Measurements from ENCODE around the gene CCSER1. TPM values are rescaled to one million over a fixed set of nuclear protein-coding genes. Genes with fewer than 3 reads are reported as not detected.

CCSER1 gene
- total and polyA plus RNA-seq, 10 donors: 1.3 to 30.4 (median 20.4) TPM

GRCh38 chr4:90572996-90573395 is 445.8 kb downstream of the CCSER1 start:
- intact Hi-C loops (cut with DNase I; ENCODE audit: low total_unique reads): no loop called here
- Histone ChIP-seq H3K27ac (no peak overlapping the region), H3K36me3 (no peaks in the 10 kb centered on the region), H3K4me1 (no peaks in the 10 kb centered on the region), H3K9me3 (no peaks in the 10 kb centered on the region), H3K27me3 (replicated peaks in 1 of 7) (no peaks in the 10 kb centered on the region), H3K4me3 (no peak overlapping the region)
- TF ChIP-seq POLR2AphosphoS5 (IDR thresholded peaks at IDR 0.05) (no peak), POLR2A (IDR thresholded peaks at IDR 0.05) (no peak), CTCF (IDR thresholded peaks at IDR 0.05 in 8 of 11, conservative IDR thresholded peaks at IDR 0.05 in 3 of 11) (no peak)
- WGBS, 5 donors: 70 to 97% (median 84%) methylated on average over 2 of the region's 2 CpGs
- DNase-seq: no peak

GRCh38 chr4:90575371-90575770 is 448.2 kb downstream of the CCSER1 start:
- Histone ChIP-seq H3K4me3 (no peak overlapping the region), H3K27ac (no peak overlapping the region), H3K4me1 (no peaks in the 10 kb centered on the region), H3K9me3 (no peaks in the 10 kb centered on the region), H3K27me3 (replicated peaks in 1 of 7) (no peaks in the 10 kb centered on the region), H3K36me3 (no peaks in the 10 kb centered on the region)
- WGBS, 5 donors: 84 to 98% (median 94%) methylated on average over 1 of the region's 1 CpG
- intact Hi-C loops (cut with DNase I; ENCODE audit: low total_unique reads): no loop called here
- TF ChIP-seq CTCF (IDR thresholded peaks at IDR 0.05 in 8 of 11, conservative IDR thresholded peaks at IDR 0.05 in 3 of 11) (no peak), POLR2A (IDR thresholded peaks at IDR 0.05) (no peak), POLR2AphosphoS5 (IDR thresholded peaks at IDR 0.05) (no peak)
- no peak for DNase-seq

- Histone ChIP-seq H3K4me1 (no peaks in the 10 kb centered on the region), H3K27ac (no peak overlapping the region), H3K27me3 (replicated peaks in 1 of 7) (no peaks in the 10 kb centered on the region), H3K9me3 (no peaks in the 10 kb centered on the region), H3K36me3 (no peaks in the 10 kb centered on the region), H3K4me3 (no peak overlapping the region)
- DNase-seq: no peak
- no peak for TF ChIP-seq POLR2AphosphoS5 (IDR thresholded peaks at IDR 0.05)
- TF ChIP-seq CTCF (IDR thresholded peaks at IDR 0.05 in 8 of 11, conservative IDR thresholded peaks at IDR 0.05 in 3 of 11): no peak
- no peak for TF ChIP-seq POLR2A (IDR thresholded peaks at IDR 0.05)
- 70 to 95% (median 87%) methylated on average over 1 of the region's 1 CpG for WGBS, 5 donors
- intact Hi-C loops (cut with DNase I; ENCODE audit: low total_unique reads): no loop called here
Measured at GRCh38 chr4:90580326-90580725, 453.1 kb downstream of the CCSER1 start.

- Histone ChIP-seq H3K27me3 (replicated peaks in 1 of 7) (no peaks in the 10 kb centered on the region), H3K36me3 (no peaks in the 10 kb centered on the region), H3K9me3 (no peaks in the 10 kb centered on the region), H3K4me1 (no peaks in the 10 kb centered on the region), H3K4me3 (no peak overlapping the region), H3K27ac (no peak overlapping the region)
- intact Hi-C loops (cut with DNase I; ENCODE audit: low total_unique reads): no loop called here
- no peak for DNase-seq
- 60 to 86% (median 77%) methylated on average over 2 of the region's 2 CpGs for WGBS, 5 donors
- no peak for TF ChIP-seq POLR2AphosphoS5 (IDR thresholded peaks at IDR 0.05)
- TF ChIP-seq POLR2A (IDR thresholded peaks at IDR 0.05): no peak
- no peak for TF ChIP-seq CTCF (IDR thresholded peaks at IDR 0.05 in 8 of 11, conservative IDR thresholded peaks at IDR 0.05 in 3 of 11)
Measured at GRCh38 chr4:90582087-90582486, 454.9 kb downstream of the CCSER1 start.
